NCI-H1930 (cell line): ENCODE results near the gene JCAD.
A peak's percentile ranks its signal among the peaks of the same experiment; 100 is the strongest.
"Not testable (repeated sequence)": the region's sequence is repeated elsewhere in the genome, so short reads cannot be mapped to it uniquely, and the experiment has no call there.

ENCODE experiments used
- DNase-seq, 2 experiments: peaks; one replicate each; lab custom pipeline; 2025; lab: John Stamatoyannopoulos, UW

JCAD gene

GRCh38 chr10:30025428-30025827 is 34.0 kb downstream of the JCAD start:
- DNase-seq: not testable (repeated sequence)

GRCh38 chr10:30022590-30022989 is 36.8 kb downstream of the JCAD start:
- DNase-seq: no peak

GRCh38 chr10:30019468-30019867 is 39.9 kb downstream of the JCAD start:
- DNase-seq: no peak

- DNase-seq: no peak
Measured at GRCh38 chr10:30018496-30018895, 40.9 kb downstream of the JCAD start.

- no peak for DNase-seq
Measured at GRCh38 chr10:30017966-30018365, 41.4 kb downstream of the JCAD start.

- DNase-seq: no peak
Measured at GRCh38 chr10:30017556-30017955, 41.8 kb downstream of the JCAD start.

GRCh38 chr10:30014511-30014910 is 44.9 kb downstream of the JCAD start:
- no peak for DNase-seq

GRCh38 chr10:30013757-30014156 is 45.6 kb downstream of the JCAD start:
- no peak for DNase-seq

- no peak for DNase-seq
Measured at GRCh38 chr10:30011956-30012647, 47.3 kb downstream of the JCAD start.

GRCh38 chr10:30011396-30011795 is 48.0 kb downstream of the JCAD start:
- no peak for DNase-seq

GRCh38 chr10:30007406-30007805 is 52.0 kb downstream of the JCAD start:
- no peak for DNase-seq

- DNase-seq: no peak
Measured at GRCh38 chr10:30006410-30006809, 53.0 kb downstream of the JCAD start.

- not testable (repeated sequence) for DNase-seq
Measured at GRCh38 chr10:30005116-30005515, 54.3 kb downstream of the JCAD start.

GRCh38 chr10:30002426-30003266 is 56.7 kb downstream of the JCAD start:
- DNase-seq: no peak

GRCh38 chr10:30000802-30001571 is 58.4 kb downstream of the JCAD start:
- no peak for DNase-seq

- DNase-seq: peak; percentile 13 to 38
Measured at GRCh38 chr10:29998142-29998808, 61.1 kb downstream of the JCAD start.

GRCh38 chr10:29994811-29995210 is 64.6 kb downstream of the JCAD start:
- no peak for DNase-seq

- DNase-seq: no peak
Measured at GRCh38 chr10:29993319-29993915, 66.0 kb downstream of the JCAD start.

GRCh38 chr10:29992914-29993313 is 66.5 kb downstream of the JCAD start:
- no peak for DNase-seq

- no peak for DNase-seq
Measured at GRCh38 chr10:29991382-29991781, 68.0 kb downstream of the JCAD start.

GRCh38 chr10:29987471-29987870 is 71.9 kb downstream of the JCAD start:
- no peak for DNase-seq
